ENCODE data around the gene PKHD1.
A peak's percentile ranks its signal among the peaks of the same experiment; 100 is the strongest.

The PKHD1 gene

DNA sequence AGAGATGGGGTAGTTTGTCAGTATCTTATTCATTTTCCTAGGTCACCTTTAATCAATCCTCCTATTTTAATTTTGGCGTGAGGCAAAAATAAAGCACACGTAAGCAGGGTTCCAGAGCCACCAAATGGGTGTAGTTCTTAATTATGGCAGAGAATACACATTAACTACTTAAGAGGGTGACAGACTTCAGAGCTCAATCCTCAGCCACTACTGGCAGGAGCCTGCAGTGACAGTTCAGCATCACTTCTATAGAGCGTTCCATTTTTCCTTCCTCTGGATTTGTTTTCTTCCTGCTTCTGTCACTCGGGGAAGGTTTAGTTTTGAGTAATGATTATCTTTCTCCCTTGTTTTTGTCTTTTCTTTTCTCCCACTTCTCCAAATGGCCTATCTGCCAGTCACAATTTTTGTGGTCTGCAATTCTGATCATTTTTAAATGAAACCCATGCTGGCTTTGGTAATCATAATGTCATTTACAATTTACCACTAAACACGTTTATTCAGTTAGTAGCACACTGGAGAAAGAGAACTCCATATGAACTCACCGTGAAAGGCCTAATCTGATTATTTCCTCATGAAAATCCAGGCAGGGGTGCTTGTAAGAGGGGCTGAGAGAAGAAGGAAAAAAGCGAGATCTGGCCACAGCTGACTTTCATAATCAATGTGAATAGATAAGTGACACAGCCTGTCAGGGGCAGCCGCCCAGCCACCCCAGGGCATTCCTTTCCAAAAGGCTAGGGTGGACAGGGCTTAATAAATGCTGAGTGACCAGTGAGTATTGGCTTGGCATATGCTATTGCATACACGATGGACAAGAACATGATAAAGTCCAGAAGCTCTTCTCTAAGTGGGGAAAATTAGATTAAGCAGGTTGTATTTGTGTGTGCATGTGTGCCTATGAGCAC is 412.1 kb downstream of the PKHD1 start:
- DNase-seq: no peak

DNA sequence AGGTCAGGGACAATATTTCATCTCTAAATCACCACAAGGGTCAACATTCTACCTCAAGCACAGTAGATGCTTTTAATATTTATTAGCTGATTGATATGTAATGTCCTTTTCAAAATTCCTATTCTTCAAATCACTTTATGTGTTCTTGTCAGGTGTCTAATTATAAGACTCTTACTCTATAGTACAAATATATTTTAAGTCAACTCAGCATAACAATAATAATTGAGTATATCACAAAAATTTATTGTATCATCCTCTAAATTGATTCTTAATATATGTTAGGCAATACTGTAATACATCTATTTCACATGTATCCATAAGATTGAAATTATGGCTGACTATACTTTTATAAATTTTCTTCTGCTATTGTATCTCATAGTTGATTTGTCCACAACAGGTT is 423.9 kb downstream of the PKHD1 start:
- DNase-seq: no peak

DNA sequence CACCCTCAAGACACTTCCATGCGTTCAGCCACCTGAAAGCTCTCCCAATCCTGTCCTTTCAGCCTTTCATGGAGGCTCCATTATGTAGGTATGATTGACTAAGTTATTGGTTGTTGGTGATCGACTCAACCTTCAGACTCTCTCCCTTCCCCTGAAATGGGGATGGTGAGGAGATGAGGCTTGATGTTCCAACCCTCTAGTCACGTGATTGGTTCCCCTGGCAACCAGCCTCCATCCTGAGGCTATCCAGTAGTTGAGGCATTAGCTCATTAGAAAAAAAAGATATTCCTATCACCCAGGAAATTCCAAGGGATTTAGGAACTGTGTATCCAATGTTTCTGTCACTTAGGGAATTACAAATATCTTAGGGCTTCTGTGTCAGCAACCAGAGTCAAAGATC is 426.6 kb downstream of the PKHD1 start:
- DNase-seq: no peak

DNA sequence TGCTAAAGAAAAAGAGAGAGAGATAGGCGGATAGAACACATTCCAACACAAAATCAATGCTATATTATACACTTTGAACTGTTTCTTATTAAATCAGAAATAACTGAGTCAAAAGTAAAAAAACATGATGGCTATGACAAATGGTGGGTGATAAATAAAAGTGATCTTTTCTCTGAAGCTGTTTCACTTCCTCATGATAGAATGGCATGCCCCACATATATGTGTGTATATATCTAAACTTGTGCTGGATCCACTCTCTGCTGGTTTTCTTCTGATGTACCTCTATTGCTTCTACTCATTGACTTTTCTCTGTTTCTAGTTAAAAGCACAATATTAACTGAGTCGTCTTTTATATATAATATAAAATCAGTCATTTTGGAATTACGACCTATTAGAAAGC is 429.9 kb downstream of the PKHD1 start:
- DNase-seq: no peak

DNA sequence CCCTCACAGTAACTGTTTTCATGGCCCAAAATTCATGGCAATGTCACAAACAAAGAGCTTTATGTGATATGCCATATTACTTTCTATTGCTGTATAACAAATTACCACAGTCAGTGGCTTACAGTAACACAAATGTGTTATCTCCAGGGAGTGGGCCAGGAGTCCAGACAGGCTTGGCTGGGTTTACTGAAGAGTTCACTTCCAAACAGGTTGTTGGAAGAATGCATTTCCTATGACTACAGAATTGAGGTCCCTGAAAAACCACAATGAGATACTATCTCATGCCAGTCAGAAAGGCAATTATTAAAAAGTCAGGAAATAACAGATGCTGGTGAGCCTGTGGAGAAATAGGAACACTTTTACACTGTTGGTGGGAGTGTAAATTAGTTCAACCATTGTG is 431.9 kb downstream of the PKHD1 start:
- no peak for DNase-seq

DNA sequence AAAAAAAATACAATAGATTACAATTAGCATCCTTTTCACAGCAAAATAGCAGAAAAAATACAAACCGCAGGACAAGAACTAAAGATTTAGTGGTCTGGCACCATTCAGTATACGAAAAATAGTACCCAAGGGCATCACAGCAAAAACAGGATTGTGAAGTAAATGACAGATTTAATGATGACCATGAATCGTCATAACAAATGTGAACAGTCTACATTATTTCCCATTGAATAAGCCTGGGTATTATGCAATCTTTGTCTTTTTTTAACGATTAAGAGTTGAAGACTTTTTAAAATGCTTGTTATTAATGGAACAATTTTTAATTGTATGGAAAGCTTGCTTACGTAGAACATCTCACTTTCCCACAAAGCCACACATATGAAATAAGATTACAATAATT is 432.8 kb downstream of the PKHD1 start:
- no peak for DNase-seq

DNA sequence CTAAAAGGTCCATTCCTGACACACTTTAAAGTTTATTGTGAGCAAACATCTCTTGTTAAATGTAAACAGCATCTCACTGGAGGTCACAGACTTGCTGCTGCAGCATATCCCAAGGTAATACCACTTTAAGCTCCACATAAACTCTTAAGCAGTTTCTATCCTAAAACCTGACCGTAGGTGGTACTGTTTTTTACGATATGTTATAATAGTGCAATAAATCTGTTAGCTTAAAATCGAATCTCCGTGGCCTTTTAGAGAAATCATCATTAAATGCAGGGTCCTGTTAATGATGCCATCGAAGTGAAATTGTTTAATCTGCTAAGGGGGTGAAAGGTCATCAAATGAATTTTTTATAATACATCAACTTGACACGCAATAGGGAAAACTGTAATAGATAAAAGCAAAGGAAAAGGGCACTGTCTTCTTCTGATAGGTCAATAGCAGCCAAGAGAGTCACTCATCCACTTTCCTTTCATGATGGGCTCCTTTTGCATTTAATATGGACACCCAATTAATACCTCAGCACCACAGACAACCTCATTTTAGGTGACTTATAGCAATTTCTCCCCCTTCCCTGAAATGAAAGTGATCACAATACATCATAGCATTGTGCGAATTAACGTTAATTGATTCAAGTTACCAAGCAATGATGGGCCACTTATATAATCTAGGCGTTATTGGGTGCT is 436.1 kb downstream of the PKHD1 start:
- no peak for DNase-seq

DNA sequence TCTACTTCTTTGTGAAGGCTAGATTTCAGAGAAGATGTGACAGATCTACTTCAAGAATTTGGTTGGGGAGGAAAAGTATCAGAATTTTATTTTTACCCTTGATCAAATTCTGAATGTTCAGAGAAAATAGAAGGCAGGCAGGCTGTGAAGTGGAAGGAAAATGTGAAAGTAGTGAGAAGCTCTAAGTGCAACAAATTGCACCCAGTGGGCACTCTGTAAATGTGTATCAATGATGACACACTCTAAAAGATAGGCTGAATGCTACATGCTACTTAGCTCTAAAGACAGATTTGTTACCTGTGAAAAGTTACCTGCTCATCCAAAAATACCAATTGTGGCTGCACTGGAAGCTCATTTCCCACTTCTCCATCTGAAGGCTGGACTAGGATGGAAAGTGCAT is 438.6 kb downstream of the PKHD1 start:
- no peak for DNase-seq

DNA sequence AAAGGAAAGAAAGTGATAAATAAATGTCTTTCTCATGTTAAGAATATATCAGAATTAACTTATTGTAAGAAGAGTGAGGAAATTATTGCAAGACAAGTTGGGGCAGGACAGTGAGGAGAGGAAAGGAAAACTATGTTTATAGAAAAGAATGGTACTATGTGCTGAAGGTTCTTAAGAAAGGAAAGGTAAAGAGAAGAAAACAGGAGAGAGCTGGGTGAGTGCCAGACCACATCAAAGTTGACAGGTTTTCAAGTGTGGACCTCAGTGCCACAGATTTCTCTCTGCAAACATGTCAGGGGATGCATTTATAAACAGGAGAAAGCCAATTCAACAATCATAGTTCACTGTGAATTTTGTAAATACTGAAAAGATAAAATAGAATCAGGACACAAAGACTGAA is 439.2 kb downstream of the PKHD1 start:
- DNase-seq: no peak

DNA sequence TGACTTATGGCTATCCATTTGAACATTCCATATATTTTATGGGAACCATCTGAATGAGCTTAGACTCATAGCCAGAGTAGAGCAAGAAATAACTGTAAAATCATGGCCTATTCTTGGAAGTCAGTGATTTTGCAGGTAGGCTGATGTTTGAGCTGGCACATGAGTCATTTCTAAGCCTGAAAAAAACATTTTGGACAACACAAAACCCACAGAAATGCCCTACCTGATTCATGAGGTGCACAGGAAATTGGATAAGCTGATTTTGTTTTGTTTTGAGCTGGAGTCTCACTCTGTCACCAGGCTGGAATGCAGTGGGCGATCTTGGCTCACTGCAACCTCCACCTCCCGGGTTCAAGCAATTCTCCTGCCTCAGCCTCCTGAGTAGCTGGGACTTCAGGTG is 443.0 kb downstream of the PKHD1 start:
- no peak for DNase-seq

DNA sequence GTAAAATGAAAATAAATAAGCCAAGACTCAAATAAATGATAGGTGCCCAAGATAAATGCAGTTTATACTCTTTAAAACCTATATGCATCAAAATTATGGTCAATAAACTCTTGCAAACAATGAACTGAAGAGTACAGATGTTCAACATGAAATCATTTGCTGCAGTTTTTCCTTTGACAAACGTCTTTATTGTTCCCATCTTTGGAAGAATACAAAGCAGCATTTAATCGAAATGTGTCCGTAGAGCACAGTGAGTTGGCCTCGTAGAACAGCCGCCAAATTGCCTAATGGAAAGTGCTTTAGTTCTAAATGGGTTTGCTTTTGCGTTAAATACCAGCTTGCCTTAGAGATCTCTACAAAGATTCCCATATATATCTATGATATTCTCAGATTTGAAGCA is 447.4 kb downstream of the PKHD1 start:
- DNase-seq: no peak

DNA sequence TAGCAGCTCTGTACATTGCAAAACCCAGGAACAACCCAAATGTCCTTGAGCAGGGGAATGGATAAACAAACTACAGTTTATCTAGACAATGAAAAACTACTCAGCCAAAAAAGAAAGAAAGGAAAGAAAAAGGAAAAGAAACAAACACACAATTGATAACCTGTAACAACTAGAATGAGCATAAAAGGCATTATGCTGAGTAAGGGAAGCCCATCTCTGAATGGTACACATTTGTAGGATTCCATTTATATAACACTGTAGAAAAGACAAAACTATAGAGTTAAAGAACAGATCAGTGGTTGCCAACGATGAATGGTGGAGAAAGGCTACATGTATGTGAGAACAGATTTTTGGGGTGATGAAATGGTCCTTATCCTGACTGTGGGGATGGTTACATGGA is 454.0 kb downstream of the PKHD1 start:
- DNase-seq: no peak

DNA sequence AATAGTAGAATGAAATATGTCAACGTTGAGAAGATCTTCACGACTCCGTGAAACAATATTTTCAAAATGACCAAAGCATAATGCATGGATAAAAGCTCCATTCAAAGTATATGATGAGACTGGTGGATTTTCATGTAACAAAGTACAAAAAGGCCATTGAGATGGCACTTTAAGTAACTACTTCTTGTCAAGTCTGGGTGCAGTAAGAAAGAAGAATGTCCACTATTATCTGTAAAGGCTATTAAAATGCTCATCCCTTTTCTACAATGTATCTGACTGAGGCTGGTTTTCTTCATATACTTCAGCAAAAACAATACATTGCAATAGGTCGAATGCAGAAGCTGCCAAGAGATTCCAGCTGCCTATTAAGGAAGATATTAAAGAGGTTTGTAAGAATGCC is 457.4 kb downstream of the PKHD1 start:
- no peak for DNase-seq

DNA sequence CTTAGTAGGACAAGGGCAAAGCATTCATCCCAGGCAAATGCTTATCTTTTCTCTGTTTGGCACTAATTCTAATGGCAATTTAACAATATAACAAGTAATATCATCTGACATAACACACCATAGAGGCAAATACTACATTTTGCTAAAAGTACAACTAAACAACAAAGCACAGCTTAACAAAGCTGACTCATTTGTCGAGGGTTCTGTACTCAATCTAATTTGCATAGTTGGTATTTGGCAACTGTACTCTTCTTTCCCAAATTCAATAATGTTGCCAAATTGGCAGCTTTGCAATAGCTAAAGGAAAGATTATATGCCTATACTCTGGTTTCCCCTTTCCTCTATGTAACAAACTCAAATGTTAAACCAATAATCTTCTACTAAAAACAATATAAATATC is 461.0 kb downstream of the PKHD1 start:
- DNase-seq: no peak

DNA sequence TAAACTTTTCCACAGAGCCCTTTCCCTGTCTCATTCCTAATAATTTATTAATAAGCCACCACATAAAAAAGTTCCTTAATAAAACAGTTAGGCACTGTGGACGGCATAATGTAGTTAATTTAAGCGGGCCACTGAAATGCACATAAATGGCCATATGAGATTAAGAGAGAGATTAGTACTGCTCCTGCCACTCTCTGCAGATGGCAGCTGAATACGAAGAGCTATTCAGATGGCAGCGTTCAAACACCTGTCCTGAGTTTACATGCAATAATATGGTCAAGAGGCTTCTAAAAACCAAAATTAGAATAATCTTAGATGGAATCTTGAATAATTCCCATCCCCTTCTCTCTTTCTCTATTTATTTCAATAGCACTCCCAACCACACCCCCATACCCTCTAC is 461.8 kb downstream of the PKHD1 start:
- DNase-seq: no peak

DNA sequence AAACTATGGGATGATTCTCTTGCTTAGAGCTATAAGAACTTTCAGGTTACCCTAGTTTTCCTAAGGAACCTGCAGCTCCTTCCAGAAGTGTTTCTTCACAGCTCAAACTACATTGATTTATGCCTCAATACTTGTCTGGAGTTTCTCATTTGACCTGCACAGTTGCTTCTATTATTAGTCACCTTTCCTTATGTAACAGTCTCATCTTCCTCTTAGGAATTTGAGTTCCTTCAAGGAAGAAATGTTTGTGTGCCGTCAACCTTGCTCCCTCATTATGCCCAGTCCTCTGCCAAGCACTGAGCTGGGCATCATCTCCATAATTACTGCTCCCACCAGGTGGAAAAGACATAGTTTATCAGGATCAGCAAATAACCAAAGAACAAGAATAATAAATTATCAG is 466.4 kb downstream of the PKHD1 start:
- no peak for DNase-seq

DNA sequence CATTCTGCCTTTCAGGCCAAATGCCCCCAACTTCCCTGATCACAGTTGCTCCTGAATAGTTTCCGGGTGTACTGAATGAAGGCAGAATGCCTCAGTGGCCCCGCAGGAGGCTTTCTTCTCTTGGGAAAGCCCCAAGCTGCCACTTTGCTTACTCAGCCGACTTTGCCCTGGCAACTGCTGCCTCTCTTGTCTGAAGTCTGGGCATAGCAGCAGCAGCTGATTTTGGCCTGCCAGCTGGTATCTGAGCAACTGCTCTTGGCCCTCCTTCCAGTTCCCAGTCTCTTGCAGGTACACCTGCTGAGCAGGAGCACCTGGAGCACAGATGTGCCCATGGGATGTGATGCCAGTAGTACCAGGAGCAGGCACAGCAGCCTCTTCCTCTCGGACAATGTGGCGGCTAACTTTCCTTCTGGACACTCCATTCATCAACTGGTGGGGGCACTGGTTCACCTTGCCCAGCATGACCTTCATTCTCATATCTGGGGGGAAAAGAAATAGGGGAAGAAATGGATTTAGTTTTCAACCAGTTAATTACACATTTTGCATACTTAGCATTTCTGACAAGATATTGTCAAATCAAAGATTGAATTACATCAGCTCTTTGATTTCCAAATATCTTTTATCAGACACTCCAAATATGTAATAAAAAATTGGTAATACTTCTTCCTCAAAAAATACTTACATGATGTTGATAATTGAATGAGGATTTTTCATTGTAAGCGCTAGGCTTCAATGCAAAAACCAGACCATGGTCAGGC is 468.2 kb downstream of the PKHD1 start:
- no peak for DNase-seq

DNA sequence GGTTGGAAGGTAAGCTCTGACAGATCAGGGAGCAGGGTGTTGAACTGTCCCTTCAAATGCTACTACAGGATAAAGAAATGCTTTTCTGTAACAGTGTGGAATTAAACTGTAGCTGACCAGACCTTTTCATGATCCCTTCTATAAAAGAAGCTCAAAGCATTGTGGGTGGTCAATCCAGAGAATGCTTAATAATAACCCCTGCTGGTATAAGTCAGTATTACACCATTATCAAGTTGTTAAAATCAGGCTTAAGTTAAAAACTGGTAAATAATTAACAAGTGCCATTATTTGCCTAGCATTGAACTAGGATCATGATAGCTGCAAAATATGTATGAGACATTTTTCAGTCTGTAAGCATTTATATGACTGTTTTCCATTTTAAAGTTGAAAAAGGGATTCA is 468.9 kb downstream of the PKHD1 start:
- no peak for DNase-seq

DNA sequence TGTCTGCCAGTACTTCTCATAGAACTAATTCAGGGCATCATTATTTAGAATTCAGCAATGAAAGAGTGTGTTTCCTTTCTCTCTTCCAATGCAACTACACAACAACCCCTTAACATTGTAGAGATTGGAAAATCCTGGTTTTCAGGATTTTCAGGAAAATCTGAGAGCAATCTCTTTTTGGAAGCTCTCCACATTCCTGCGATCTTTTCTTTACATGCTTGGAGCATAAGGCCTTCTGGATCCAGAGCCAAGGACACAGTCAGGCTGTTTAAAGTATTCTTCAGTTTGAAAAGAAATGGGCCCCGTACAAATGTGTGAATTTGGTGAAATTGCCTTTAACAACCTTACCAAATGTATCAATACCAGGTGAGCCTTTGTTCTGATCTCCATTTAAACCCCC is 469.7 kb downstream of the PKHD1 start:
- DNase-seq: no peak

DNA sequence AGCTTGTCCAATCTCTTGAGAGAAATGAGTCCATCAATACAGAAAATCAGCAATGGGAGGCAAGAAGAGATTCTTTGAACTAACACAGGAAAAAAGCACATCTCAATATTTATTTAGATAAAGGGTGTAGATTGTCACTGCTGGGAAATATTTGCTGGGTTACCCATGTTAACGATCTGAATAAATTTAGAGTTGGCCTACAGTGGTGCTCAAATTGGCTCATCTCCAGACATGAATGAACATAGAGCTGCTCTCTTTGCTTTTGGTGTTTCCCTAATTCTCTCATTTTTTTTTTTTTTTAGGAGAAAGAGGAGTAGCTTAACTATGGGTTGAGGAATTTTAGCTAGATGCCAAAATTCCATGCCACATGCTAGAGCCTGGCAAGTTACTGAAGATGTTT is 471.2 kb downstream of the PKHD1 start:
- DNase-seq: no peak

DNA sequence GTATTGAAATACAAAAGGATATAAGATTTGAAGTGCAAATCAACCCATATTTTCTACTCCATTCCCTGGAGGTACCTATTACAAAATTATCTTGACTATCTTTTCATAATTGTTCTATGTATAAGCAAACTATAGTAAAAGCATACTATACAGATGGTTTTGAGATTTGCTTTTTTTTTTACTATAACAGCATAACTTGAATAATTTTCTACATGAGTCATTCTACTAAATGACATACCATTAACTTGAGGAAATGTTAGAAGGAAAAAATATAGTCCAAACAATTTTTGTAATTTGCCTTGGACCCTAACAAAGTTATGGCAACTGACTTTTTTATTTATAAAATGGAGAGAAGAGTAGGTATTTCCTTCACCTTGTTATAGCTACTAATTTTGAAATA is 472.7 kb downstream of the PKHD1 start:
- DNase-seq: no peak

DNA sequence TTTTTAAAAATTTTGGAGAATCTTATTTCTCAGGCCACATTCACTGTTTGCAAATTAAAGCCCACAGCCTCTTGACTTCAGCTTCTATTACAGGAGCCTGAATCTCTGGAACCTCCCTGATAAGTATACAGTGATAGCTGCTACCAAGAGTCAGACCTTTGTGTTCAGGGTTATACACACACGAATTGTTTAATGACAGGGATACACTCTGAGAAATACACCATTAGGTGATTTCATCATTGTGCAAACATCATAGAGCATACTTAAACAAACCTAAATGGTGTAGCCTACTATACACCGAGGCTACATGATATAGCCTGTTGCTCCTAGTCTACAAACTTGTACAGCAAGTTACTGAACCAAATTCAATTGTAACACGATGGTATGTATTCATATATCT is 473.9 kb downstream of the PKHD1 start:
- DNase-seq: peak; percentile 11

DNA sequence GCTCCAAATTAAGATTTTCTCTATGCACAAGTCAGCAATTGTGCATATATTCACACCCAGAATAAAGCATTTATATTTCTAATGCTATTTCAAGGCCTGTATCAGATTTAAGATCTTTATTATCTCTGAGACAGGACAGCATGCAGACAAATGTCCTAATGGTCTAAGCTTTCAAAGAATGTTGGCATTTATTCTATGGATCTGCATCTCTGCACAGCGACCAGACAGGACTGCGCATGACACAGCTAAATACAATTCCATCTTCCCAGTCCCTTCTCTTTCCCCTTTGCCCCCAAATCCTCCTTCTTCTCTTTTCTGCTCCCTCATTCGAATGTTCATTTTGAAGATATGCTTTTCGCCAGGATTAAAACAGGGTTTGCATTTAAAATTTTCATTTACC is 478.5 kb downstream of the PKHD1 start:
- no peak for DNase-seq

DNA sequence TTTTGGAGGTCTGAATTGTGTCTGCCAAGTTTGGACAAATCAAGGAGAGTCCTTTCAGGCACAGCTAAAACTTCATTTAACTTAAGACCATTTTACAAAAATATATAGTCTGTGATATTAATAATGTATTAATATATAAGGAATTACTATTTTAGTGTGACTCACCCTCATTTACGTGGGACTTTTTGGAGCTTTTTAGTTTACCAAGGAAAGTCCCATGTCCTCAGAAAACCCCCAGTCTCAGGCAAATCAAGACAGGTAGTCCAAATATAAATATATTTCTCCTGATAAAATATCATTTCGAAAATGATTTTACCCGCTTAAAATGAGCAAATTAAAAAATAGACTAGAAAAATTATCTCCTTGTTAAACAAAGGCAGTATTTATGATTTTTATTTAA is 479.0 kb downstream of the PKHD1 start:
- no peak for DNase-seq

Measured in NCI-H146 (cell line).